Peyer's patch (tissue), 4 donors: ENCODE data around the gene PLD2.

Experiments
- POLR2A ChIP-seq, 2 donors: fragments of 450-650 bp; IDR thresholded peaks; one replicate each; pipeline ENCODE4 v1.5.1; 2017; ENCODE audit warnings: antibody characterized with exemption in 2 of 2, mild to moderate bottlenecking in 2 of 2, moderate library complexity in 2 of 2
- TF ChIP-seq, protein P1 (sequence below), 6 experiments: fragments of 450-650 bp in 4 of 6; fragments of 200-600 bp in 2 of 6; sonication (generic) in 1 of 6; IDR thresholded peaks; one replicate each; pipeline ENCODE4 v1.5.1; 2017 to 2019; ENCODE audit warnings: antibody characterized with exemption in 6 of 6, mild to moderate bottlenecking in 3 of 6, moderate library complexity in 1 of 6

DNA sequence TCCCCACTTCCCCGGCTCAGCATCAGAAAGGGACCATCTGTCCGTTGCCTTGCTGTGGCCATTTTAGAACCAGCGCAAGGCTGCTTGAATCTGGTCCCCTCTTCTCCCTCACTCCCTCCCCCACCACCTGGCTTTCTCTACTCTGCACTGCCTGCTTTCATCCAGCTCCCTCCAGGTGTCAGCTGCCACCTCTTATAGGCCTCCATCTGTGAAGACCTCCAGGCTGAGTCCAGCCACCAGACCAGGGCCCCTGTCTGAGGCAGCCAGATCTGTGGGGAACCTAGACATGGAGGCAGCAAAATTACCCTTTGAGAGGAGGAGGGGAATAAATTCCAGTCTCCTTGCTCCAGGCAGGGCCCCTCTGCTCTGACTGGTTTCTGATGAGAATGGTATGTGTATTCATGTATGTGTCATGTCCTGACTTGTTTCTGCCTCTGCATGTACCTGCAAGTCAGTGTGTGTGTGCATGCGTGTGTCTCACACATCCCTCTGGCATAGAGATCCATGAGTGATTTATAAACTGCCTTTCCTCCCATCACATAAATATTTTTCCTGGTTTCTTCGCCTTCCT, 47.2 kb downstream of the PLD2 start:
- no peak for TF ChIP-seq POLR2A (IDR thresholded peaks at IDR 0.05)
- TF ChIP-seq, protein P1, sequence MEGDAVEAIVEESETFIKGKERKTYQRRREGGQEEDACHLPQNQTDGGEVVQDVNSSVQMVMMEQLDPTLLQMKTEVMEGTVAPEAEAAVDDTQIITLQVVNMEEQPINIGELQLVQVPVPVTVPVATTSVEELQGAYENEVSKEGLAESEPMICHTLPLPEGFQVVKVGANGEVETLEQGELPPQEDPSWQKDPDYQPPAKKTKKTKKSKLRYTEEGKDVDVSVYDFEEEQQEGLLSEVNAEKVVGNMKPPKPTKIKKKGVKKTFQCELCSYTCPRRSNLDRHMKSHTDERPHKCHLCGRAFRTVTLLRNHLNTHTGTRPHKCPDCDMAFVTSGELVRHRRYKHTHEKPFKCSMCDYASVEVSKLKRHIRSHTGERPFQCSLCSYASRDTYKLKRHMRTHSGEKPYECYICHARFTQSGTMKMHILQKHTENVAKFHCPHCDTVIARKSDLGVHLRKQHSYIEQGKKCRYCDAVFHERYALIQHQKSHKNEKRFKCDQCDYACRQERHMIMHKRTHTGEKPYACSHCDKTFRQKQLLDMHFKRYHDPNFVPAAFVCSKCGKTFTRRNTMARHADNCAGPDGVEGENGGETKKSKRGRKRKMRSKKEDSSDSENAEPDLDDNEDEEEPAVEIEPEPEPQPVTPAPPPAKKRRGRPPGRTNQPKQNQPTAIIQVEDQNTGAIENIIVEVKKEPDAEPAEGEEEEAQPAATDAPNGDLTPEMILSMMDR (IDR thresholded peaks at IDR 0.05) = no peak
